Measurements from ENCODE around the gene SLC12A5. TPM values are rescaled to one million over a fixed set of nuclear protein-coding genes. Genes with fewer than 3 reads are reported as not detected.

SLC12A5 gene
- total and polyA plus RNA-seq, 9 of the 15 experiments (the other 6 are each of a cell fraction or from before 2014, with no cell fraction given), result 0.36 to 7.5 (median 2.1) TPM

DNA sequence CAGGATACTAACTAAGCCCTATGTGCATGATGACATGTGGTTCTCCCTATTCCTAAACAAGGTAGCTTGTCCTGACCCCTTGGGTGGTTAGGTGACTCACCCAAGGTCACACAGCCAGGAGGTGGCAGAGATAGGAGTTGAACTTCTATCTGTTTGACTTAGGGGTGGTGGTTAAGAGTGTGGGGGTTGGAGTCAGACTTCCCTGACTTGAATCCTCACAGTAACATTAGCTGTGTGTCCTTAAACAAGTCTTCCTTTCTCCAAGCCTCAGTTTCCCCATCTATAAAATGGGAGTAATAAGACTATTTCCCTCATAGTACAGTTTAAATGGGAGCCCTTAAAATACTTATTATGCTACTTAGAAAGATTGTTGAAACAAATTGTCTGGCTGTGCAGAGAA, 21.9 kb downstream of the SLC12A5 start (continued):
- no peak for TF ChIP-seq ZNF165 (CRISPR knock-in tag; IDR thresholded peaks at IDR 0.05; ENCODE audit: borderline replicate concordance)
- TF ChIP-seq, protein P1, sequence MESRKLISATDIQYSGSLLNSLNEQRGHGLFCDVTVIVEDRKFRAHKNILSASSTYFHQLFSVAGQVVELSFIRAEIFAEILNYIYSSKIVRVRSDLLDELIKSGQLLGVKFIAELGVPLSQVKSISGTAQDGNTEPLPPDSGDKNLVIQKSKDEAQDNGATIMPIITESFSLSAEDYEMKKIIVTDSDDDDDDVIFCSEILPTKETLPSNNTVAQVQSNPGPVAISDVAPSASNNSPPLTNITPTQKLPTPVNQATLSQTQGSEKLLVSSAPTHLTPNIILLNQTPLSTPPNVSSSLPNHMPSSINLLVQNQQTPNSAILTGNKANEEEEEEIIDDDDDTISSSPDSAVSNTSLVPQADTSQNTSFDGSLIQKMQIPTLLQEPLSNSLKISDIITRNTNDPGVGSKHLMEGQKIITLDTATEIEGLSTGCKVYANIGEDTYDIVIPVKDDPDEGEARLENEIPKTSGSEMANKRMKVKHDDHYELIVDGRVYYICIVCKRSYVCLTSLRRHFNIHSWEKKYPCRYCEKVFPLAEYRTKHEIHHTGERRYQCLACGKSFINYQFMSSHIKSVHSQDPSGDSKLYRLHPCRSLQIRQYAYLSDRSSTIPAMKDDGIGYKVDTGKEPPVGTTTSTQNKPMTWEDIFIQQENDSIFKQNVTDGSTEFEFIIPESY (CRISPR knock-in tag; IDR thresholded peaks at IDR 0.05), result no peak
- no peak for TF ChIP-seq ILF3 (IDR thresholded peaks at IDR 0.05; ENCODE audit: borderline replicate concordance)
- peak; percentile 81 for TF ChIP-seq RBM25 (IDR thresholded peaks at IDR 0.05; ENCODE audit: low read depth, low read length, severe bottlenecking)
- no peak for TF ChIP-seq ZNF589 (CRISPR knock-in tag; IDR thresholded peaks at IDR 0.05; ENCODE audit: low read depth)
- no peak for TF ChIP-seq HDGF (IDR thresholded peaks at IDR 0.05)
- no peak for TF ChIP-seq ZNF609 (CRISPR knock-in tag; IDR thresholded peaks at IDR 0.05; ENCODE audit: borderline replicate concordance)
- no peak for TF ChIP-seq ZNF232 (CRISPR knock-in tag; IDR thresholded peaks at IDR 0.05)
- no peak for TF ChIP-seq TEAD4 (IDR thresholded peaks at IDR 0.05; ENCODE audit: low read length)
- TF ChIP-seq TEAD4 (CRISPR knock-in tag; IDR thresholded peaks at IDR 0.05; ENCODE audit: borderline replicate concordance), result no peak
- no peak for TF ChIP-seq SIN3A (IDR thresholded peaks at IDR 0.05; ENCODE audit: borderline replicate concordance in 2 of 2, control insufficient read depth in 1 of 2, low read depth in 2 of 2, low read length in 2 of 2)
- TF ChIP-seq NR2C1 (IDR thresholded peaks at IDR 0.05), result no peak; the same call in 1 of the 2 replicates
- peak; percentile 62; the same call in 1 of the 2 replicates for TF ChIP-seq NR2C1 (tag; IDR thresholded peaks at IDR 0.05)
- no peak for TF ChIP-seq CHCHD3 (CRISPR knock-in tag; IDR thresholded peaks at IDR 0.05)
- TF ChIP-seq THRAP3 (IDR thresholded peaks at IDR 0.05; ENCODE audit: borderline replicate concordance), result no peak
- TF ChIP-seq SMARCA4 (IDR thresholded peaks at IDR 0.05), result no peak
- TF ChIP-seq E2F3 (CRISPR knock-in tag; IDR thresholded peaks at IDR 0.05), result no peak
- no peak for TF ChIP-seq BHLHE40 (IDR thresholded peaks at IDR 0.05; ENCODE audit: low read length)
- TF ChIP-seq RCOR1 (IDR thresholded peaks at IDR 0.05; ENCODE audit: borderline replicate concordance in 1 of 2, low read depth in 2 of 2, low read length in 2 of 2), result no peak
- TF ChIP-seq ZFP1 (CRISPR knock-in tag; IDR thresholded peaks at IDR 0.05), result no peak
- no peak for TF ChIP-seq BCL6 (CRISPR knock-in tag; IDR thresholded peaks at IDR 0.05)
- no peak for TF ChIP-seq ZNF143 (CRISPR knock-in tag; IDR thresholded peaks at IDR 0.05)
- no peak for TF ChIP-seq BRD9 (IDR thresholded peaks at IDR 0.05; ENCODE audit: low read depth, partially characterized antibody)

Measured in K562 (cell line).